ENCODE measurements around the gene OPCML. TPM values are rescaled to one million over a fixed set of nuclear protein-coding genes. Genes with fewer than 3 reads are reported as not detected.

The OPCML gene
- total RNA-seq, 1 donor from 2014 or later = 0.12 TPM

- ATAC-seq (no peak), DNase-seq (no peak)
- no peak overlapping the region for H3K27ac ChIP-seq
- no peaks in the 10 kb centered on the region for H3K9me3 ChIP-seq
- no peaks in the 10 kb centered on the region for H3K4me1 ChIP-seq
- no peak for TF ChIP-seq CTCF (IDR thresholded peaks at IDR 0.05)
- no peaks in the 10 kb centered on the region for H3K36me3 ChIP-seq
- no peaks in the 10 kb centered on the region for H3K27me3 ChIP-seq (ENCODE audit: low read depth)
- intact Hi-C loops (cut with DNase I) = no loop called here
- H3K4me3 ChIP-seq = no peak overlapping the region
These were observed 186.2 kb downstream of the OPCML start for GRCh38 chr11:133346137-133346536.

GRCh38 chr11:133343951-133344350, 188.3 kb downstream of the OPCML start:
- no peaks in the 10 kb centered on the region for H3K4me1 ChIP-seq
- intact Hi-C loops (cut with DNase I) = no loop called here
- peak in 1 of 2 donors; percentile 52 for ATAC-seq
- DNase-seq = no peak
- H3K27me3 ChIP-seq (ENCODE audit: low read depth) = no peaks in the 10 kb centered on the region
- no peaks in the 10 kb centered on the region for H3K9me3 ChIP-seq
- no peaks in the 10 kb centered on the region for H3K36me3 ChIP-seq
- no peak overlapping the region for H3K27ac ChIP-seq
- no peak for TF ChIP-seq CTCF (IDR thresholded peaks at IDR 0.05)
- H3K4me3 ChIP-seq = no peak overlapping the region

- Histone ChIP-seq H3K9me3 (no peaks in the 10 kb centered on the region), H3K4me3 (no peak overlapping the region), H3K27ac (no peak overlapping the region), H3K4me1 (no peaks in the 10 kb centered on the region), H3K27me3 (ENCODE audit: low read depth) (no peaks in the 10 kb centered on the region), H3K36me3 (no peaks in the 10 kb centered on the region)
- intact Hi-C loops (cut with DNase I) = no loop called here
- ATAC-seq (no peak), DNase-seq (no peak)
- no peak for TF ChIP-seq CTCF (IDR thresholded peaks at IDR 0.05)
These were observed 192.7 kb downstream of the OPCML start for GRCh38 chr11:133339495-133340140.

GRCh38 chr11:133338588-133338987, 193.7 kb downstream of the OPCML start:
- Histone ChIP-seq H3K9me3 (no peaks in the 10 kb centered on the region), H3K4me1 (no peaks in the 10 kb centered on the region), H3K27me3 (ENCODE audit: low read depth) (no peaks in the 10 kb centered on the region), H3K4me3 (no peak overlapping the region), H3K27ac (no peak overlapping the region), H3K36me3 (no peaks in the 10 kb centered on the region)
- intact Hi-C loops (cut with DNase I) = no loop called here
- DNase-seq (no peak), ATAC-seq (no peak)
- no peak for TF ChIP-seq CTCF (IDR thresholded peaks at IDR 0.05)

GRCh38 chr11:133337951-133338418, 194.3 kb downstream of the OPCML start:
- no peaks in the 10 kb centered on the region for H3K27me3 ChIP-seq (ENCODE audit: low read depth)
- intact Hi-C loops (cut with DNase I) = no loop called here
- H3K4me3 ChIP-seq = no peak overlapping the region
- ATAC-seq = no peak
- H3K36me3 ChIP-seq = no peaks in the 10 kb centered on the region
- H3K9me3 ChIP-seq = no peaks in the 10 kb centered on the region
- H3K4me1 ChIP-seq = no peaks in the 10 kb centered on the region
- no peak overlapping the region for H3K27ac ChIP-seq
- no peak for TF ChIP-seq CTCF (IDR thresholded peaks at IDR 0.05)
- DNase-seq = no peak

Measured in lower lobe of right lung (tissue), 2 donors.